HT1080 (cell line): Measurements from ENCODE around the gene LURAP1L. TPM values are rescaled to one million over a fixed set of nuclear protein-coding genes. Genes with fewer than 3 reads are reported as not detected.
A peak's percentile ranks its signal among the peaks of the same experiment; 100 is the strongest.

ENCODE experiments used
- DNase-seq: peaks from one replicate; pipeline ENCODE4 v3.0.0-alpha.2; 2015; ENCODE audit warnings: low read depth
- total RNA-seq: library from RNA; depleted of rRNA; stranded (reverse); fragments of >200 nt; shearing (Covaris generic); gene quantifications from 2 replicates; pipeline ENCODE4 v1.2.3, GENCODE V29; 2014

The LURAP1L gene
- total RNA-seq, 1 experiment from 2014 or later = 13.5 TPM

DNA sequence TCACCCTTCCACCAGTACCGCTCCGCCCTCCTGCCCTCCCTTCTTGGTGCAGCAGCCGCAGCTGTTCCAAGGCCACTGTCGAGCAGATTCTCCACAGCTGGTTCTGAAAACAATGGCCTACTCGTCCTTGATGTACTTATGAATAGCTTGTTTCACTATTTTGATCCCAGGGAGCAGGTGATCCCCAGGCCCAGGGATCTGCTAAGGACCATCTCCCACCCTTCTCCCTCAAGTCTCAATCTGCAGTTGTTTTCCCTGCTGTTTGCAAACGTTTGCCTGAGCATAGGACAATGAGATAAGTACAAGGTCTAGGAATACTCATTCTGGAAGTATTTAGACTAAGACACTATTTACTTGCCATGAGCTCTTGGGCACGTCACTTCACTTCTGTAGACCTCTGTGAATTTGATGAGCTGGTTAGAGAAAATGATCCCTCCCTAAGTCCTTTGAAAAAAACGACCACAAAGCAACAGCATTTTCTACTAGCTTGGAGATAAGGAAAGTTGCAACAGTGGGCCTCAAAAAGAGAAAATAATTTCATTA lies 1.8 kb downstream of the LURAP1L start:
- DNase-seq = no peak

DNA sequence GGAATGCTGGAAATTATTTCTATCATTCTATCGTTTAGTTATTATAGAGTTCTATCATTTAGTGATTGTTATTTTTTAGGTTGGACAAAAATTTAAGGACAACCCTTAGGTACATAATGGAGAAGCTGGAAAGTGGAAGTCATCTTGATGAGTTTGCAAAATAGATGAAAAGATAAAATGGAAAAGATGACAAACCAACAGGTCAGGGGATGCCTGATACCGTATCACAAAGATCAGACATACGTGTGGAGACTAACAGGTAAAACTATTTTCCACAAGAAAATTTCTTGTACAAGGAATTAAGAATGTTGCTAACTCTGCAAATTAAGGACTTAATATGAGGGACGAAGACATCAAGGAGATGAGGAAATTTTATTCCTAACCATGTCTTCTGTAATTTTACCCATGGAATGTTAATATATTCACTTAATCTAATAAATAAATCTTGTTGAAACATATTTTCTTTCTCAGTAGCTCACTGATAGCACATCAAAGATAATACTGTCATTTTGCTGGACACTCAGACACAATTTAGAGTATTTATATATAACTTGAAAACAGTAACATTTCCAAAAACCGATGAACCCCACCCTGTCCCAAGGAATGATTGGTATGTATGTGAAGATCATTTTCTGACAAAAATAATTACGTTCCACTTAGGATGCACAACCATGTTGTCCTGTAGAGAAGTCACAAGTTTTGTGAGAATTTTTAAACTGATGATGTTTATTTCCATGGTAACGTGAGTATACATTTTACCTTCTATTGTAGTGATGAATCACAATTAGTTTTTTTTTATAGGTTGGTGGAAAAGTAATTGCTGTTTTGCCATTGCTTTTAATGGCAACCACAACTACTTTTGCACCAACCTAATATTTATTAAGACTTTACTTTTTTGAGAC lies 2.6 kb downstream of the LURAP1L start:
- no peak for DNase-seq

GRCh38 chr9:12778389-12778788 lies 3.6 kb downstream of the LURAP1L start:
- DNase-seq = no peak

DNA sequence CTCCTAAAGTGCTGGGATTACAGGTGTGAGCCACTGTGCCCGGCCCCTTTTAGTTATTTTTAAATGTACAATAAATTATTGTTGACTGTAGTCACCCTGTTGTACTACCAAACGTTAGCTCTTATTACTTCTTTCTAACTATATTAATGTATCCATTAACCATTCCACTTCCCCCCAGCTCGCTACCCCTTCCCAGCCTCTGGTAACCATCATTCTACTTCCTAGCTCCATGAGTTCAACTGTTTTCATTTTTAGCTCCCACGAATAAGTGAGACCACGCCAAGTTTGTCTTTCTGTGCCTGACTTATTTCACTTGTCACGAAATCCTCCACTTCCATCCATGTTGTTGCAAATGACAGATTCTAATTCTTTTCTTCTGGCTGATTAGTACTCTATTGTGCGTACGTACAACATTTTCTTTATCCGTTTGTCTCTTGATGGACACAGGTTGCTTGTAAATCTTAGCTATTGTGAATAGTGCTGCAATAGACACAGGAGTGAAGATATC lies 6.5 kb downstream of the LURAP1L start:
- DNase-seq = no peak

- no peak for DNase-seq
Measured at GRCh38 chr9:12783767-12784460, 9.1 kb downstream of the LURAP1L start.

- DNase-seq = peak; percentile 96
Measured at GRCh38 chr9:12784461-12785259, 9.8 kb downstream of the LURAP1L start.

DNA sequence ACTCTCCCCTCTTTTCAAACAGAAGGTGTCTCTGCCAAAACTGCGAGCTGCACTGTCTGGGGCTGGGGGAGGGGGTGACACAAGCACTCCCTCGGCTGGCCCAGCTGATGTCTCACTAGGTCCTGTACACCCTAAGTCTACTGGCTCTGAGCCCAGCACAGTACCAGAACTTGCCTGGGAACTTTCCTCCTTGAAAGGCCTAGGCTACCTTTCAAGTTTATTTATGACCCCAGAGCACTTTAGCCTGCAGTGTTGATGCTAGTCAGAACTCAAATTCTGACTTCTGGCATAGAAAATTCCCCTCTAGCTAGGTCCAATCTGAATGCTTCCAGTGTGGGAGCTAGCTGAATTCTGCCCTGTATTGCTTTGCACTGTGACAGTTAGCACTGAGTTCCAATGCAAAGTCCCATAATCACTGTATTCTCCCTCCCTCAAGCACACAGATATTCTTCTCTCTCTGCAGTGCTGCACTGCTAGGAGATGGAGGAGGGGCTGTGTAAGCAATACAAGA lies 10.5 kb downstream of the LURAP1L start:
- DNase-seq = peak; percentile 23

DNA sequence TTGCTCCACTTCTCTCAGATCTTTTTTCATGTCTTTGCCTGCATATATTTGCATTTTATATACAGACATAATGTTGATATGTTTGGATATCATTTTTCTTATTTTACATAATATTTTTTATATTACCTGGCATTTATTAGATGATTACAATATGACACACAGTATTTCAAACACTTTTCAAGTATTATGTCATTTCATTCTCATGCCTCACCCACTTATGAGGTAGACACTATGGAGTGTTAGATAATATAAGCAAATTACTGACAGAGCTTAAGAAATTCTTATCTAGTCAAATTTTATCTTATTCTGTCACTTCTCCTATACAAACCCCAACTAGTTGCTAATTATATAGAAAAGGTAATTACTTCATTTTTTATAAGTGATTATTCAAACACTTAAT lies 11.1 kb downstream of the LURAP1L start:
- no peak for DNase-seq

GRCh38 chr9:12790001-12790400 lies 15.2 kb downstream of the LURAP1L start:
- no peak for DNase-seq

- DNase-seq = no peak
Measured at GRCh38 chr9:12790883-12791282, 16.1 kb downstream of the LURAP1L start.

DNA sequence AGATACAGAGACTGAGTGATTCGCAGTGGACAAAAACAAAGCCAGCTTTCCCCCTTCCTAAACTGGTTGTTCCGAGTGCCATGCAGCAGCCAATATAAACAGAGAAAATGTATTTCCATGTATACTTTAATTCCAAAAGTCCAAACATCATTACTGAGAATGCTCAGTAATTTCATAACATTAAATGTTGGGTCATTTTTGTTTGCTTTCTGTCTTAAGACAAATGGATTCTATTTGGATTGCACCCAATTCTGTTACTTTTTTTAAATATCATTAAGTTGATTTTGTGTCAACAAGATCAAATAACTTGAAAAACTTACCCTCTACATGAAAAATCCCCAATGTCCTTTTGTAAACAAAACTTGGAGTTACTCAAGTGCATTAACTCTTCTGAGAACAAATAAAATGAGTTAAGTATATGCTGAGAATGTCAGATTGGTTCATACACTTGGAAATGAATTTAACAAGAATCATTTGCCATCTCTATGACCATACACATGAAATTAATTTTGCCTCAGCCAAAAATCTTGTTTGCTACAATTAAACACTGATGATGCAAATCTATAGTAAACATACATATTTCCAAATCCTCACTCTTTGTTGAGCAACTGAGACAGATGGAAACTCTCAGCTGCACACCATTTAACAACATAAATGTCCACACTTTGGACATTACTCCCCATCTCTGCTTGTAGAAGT lies 19.4 kb downstream of the LURAP1L start:
- no peak for DNase-seq

GRCh38 chr9:12796601-12797000 lies 21.8 kb downstream of the LURAP1L start:
- DNase-seq = no peak

DNA sequence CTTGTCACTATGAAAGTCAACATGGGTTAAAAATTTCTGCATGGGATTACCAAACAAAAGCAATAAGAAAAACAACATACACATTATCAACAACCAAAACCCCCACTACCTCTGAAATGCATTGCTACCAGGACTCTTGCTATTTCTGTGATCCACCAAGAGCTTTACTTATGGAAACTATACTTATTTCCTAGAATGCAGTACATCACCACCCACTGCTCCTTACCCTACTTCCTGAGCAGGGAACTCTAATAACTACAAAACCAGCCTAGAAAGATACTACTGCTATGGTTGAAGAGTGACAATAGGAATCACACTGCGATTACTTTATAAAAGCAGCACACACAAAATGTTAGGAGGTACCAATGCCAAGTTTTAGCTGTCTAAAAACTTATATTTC lies 22.2 kb downstream of the LURAP1L start:
- DNase-seq = no peak

DNA sequence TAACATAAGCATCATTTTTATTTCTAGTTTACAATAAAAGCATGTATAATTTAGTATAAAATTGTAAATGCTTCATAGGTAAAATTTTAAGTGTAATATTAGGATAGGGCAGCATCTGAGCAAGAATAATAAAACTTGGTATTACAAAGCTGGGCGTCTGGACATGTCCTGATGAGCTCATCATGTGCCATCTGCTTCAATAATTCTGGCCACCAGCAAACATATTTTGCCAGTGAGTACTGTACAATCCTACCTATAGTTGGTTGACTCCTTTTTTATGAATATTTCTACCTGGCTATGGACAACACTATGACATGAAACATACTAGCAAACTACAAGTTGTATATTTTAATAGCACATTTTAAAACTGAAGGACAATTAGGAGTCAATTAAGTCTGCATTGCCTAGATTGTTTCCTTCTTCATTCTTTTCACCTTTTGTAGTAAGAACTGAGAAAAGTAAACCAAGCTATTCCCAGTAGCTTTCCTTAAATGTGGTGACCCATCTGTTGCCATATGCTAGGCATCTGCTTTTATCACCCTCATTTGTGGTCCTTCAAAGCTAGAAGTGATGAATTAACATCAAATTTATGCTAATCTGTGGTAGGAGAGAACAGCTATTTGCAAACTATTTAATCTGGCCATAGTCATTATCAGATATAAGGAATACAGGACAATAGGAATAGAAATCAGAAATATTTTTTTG lies 23.4 kb downstream of the LURAP1L start:
- peak; percentile 38 for DNase-seq

DNA sequence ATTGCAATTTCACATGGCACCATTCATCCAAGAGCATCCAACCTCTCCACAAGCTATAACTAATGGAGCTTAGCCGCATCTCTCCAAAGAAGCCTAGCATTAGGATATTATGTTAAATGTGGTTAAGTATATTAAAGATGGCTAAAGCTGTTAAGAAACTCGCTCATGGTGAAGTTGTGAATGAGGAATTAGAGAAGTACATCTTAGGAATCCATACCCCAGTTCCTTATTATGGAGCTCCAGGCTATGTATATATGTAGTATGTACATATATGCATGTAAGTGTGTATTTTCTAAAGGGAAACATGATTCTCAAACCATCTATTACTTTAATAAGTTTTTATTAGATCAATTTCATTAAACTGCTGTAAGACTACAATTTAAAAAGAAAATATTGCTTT lies 26.4 kb downstream of the LURAP1L start:
- no peak for DNase-seq

DNA sequence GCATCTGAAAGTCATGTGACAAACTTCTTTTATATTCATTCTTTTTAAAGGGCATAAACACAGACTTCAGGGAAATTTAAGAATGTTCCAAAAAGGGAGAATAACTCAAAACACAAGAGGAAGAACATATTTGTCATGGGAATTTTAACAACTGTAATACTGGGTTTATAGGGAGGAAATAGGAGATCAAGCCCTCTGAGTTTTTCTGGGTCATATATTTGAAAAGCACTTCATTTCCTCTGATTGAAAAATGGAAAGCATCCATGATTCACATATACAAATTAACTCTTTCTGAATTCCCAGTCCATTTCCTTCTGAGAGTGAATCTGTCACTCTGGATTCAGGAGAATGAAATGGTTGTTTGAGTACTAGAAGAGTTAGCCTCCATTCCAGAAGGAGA lies 26.8 kb downstream of the LURAP1L start:
- DNase-seq = no peak

GRCh38 chr9:12802093-12802492 lies 27.3 kb downstream of the LURAP1L start:
- DNase-seq = no peak

DNA sequence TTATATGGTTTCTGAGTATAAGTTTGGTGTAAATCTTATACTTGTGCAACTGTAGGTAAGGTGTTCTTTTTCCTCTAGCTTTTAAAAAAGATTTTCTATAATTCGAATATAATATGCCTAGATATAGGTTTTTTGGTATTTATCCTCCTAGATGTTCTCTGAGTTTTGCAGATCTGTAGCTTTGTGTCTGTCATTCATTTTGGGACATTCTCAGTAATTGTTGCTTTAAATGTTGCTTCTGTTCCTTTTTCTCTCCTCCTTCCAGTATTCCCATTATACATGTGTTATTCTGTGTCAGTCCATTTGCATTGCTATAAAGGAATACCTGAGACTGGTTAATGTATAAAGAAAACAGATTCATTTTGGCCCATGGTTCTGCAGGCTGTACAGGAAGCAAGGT lies 33.7 kb downstream of the LURAP1L start:
- no peak for DNase-seq

DNA sequence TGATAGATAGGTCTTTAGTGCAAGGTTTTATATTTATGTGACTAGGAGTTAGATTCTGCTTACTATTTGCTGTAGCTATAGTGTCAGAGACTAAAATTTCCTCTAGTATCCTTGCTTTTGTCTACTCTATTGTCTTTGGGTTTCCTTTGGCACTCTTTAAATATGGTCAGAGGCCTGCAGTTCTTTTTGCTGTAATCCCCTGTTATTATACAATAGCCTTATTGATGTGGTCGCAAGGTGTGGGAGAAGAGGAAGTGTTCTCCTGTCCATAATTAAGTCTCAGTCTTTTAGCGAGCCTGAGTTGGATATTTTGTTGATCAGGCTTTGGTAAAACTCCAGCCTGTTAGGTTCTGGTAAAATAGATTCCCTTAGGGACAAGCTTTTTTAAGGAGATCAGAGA lies 34.9 kb downstream of the LURAP1L start:
- DNase-seq = no peak

DNA sequence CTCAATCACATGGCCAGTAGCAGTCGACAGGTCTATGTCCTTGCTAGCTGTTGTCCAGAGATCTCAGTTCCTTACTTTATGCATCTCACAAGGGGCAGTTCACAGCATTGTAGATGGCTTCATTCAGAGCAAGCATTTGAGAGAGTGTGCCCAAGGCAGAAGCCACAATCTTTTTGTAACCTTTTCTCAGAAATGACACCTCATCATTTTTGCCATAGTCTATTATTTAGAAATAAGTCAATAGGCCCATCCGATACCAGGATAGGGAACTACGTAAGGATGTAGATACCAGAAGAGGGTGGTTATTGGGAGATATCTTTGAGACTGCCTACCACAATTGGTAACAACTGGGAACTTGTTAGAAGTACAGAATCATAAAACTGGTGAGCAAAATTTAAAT lies 37.1 kb downstream of the LURAP1L start:
- no peak for DNase-seq
